SHP77 (cell line): ENCODE results near the gene RRP1B.

Source experiments
- DNase-seq, 2 experiments: peaks; one replicate each; lab custom pipeline; 2025; lab: John Stamatoyannopoulos, UW

RRP1B gene

DNA sequence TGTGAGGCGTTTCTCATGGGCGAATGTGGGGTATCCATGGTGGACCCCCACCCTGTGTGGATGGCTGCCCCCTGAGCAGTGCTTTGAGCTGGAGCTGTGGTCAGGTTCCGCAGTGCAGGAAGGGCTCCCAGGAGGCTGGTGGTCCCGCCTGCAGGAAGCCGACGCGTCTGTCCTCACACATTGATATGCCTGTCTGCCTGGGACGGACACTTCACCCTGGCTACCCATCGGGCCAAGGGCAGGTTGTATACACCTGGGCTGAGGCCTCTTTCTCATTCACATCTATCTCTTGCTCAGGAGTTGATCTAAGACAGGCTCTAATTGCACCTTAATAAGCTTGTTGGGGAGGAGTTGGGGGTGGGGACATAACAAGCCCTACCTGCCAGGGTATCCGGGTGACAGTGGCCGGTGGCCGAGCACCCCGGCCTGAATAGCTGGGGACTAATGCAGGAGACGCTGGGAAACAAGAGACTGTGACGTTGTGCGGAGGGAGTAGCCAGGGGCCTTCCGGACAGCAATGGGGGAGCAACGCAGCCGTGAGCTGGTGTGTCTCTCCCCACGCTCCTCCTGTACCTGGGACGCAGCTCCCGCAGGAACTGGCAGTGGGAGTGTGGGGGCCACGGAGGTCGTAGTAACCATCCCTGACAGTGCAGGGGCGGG is 81.3 kb downstream of the RRP1B start:
- peak; percentile 14 to 30 for DNase-seq

DNA sequence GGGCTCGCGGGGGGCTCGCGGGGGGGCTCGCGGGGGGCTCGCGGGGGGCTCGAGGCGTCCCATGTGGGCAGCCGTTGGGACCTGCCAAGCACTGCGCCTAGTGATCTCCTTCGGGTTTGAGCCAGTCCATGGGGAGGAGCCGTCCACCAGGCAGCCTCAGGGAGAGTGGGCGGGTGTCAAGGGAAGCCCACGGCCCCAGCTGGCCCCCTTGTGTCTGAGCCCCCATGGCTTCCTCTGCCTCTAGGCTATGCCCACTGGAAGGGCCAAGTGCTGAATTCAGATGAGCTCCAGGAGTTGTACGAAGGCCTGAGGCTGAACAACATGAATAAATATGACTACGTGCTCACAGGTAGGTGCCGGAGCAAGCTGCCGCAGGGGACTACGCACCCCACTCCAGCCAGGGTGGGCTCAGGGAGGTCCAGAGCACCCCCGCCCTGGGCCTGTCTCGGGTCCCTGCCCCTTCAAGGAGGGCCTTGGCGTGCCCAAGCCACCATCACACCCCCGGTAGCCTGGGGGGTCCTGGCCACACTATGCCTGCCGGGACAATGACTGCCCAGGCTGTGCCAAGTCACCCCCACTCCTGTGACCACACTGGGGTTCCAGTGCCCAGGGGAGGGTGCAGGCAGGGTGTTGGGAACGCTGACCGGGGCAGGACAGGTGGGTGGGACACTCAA is 82.2 kb downstream of the RRP1B start:
- no peak for DNase-seq

DNA sequence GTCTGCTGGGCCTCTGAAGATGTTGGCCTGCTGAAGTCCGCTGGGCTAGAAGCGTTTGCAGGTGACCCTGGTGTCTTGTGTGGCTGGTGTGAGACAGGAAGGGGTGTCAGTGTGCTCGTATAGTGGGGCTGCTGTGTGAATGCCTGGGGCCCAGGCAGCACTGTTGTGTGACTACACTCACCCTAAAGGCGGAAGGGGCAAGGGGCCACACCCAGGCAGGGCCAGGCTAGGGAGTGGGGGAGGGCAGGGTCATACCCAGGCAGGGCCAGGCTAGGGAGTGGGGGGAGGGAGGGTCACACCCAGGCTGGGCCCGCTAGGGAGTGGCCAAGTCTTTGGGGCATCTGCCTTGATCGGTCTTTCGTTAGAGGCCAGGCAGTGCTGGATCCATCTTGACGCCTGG is 84.6 kb downstream of the RRP1B start:
- no peak for DNase-seq

DNA sequence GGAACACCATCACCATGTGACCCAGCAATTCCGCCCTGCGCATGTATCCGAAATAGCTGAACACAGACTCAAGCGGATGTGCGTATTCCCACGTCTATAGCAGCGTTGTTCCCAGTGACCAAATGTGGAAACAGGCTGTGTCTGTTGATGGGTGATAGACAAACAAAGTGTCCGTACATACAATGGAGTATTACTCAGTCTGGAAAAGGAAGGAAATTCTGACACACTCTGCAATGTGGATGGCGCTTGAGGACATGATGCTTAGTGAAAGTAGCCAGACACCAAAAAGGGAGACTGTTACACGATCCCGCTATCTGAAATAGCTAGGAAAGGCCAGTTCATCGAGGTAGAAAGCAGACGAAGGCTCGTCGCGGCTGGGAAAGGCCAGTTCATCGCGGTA is 85.4 kb downstream of the RRP1B start:
- DNase-seq: no peak
